ENCODE measurements around the gene FAM200C. TPM values are rescaled to one million over a fixed set of nuclear protein-coding genes. Genes with fewer than 3 reads are reported as not detected.

Gene FAM200C
- total RNA-seq, 1 donor from 2014 or later: not detected

- Histone ChIP-seq H3K4me1 (peaks cover 6 to 20% of the 10 kb centered on the region in 2 donors), H3K9me3 (no peaks in the 10 kb centered on the region), H3K27ac (peak overlapping the region; percentile 88 to 89), H3K36me3 (peaks cover 0 to 6% of the 10 kb centered on the region in 2 donors), H3K27me3 (no peaks in the 10 kb centered on the region), H3K4me3 (peak overlapping the region; percentile 88 to 89)
- intact Hi-C loops (cut with DNase I): no loop called here
- no peak for DNase-seq (ENCODE audit: low spot score in 2 of 2)
- no peak for TF ChIP-seq CTCF (IDR thresholded peaks at IDR 0.05)
These were observed 19.8 kb upstream of the FAM200C start for GRCh38 chr5:160419458-160420330.

- H3K36me3 ChIP-seq: peaks cover 5 to 15% of the 10 kb centered on the region in 2 donors
- intact Hi-C loops (cut with DNase I): no loop called here
- peak; percentile 80 to 97 for DNase-seq (ENCODE audit: low spot score in 2 of 2)
- H3K4me1 ChIP-seq: peaks cover 6 to 20% of the 10 kb centered on the region in 2 donors
- no peaks in the 10 kb centered on the region for H3K27me3 ChIP-seq
- H3K9me3 ChIP-seq: no peaks in the 10 kb centered on the region
- no peak for TF ChIP-seq CTCF (IDR thresholded peaks at IDR 0.05)
- H3K27ac ChIP-seq: peak within 1 kb of the TSS; percentile 88 to 89
- H3K4me3 ChIP-seq: peak within 1 kb of the TSS; percentile 88 to 89
These were observed 19.0 kb upstream of the FAM200C start, which contains the start of gene SLU7 for GRCh38 chr5:160418561-160419457. TSS of gene SLU7 (minus strand) at chr5:160419081. CDS start at chr5:160415294, 3,787 bp downstream.

- intact Hi-C loops (cut with DNase I): no loop called here
- Histone ChIP-seq H3K4me3 (peak overlapping the region; percentile 72 to 82), H3K36me3 (peaks cover 20 to 23% of the 10 kb centered on the region in 2 donors), H3K27me3 (no peaks in the 10 kb centered on the region), H3K9me3 (no peaks in the 10 kb centered on the region), H3K27ac (peak overlapping the region in 1 of 2 donors; percentile 81), H3K4me1 (peaks cover 7 to 13% of the 10 kb centered on the region in 2 donors)
- TF ChIP-seq CTCF (IDR thresholded peaks at IDR 0.05): no peak
- DNase-seq (ENCODE audit: low spot score in 2 of 2): no peak
These were observed 1.0 kb downstream of the FAM200C start for GRCh38 chr5:160398806-160399205.

- H3K27ac ChIP-seq: no peak overlapping the region
- H3K9me3 ChIP-seq: no peaks in the 10 kb centered on the region
- H3K4me3 ChIP-seq: peak overlapping the region in 1 of 2 donors; percentile 10
- intact Hi-C loops (cut with DNase I): no loop called here
- peaks cover 10 to 11% of the 10 kb centered on the region in 2 donors for H3K36me3 ChIP-seq
- no peak for TF ChIP-seq CTCF (IDR thresholded peaks at IDR 0.05)
- no peak for DNase-seq (ENCODE audit: low spot score in 2 of 2)
- peaks cover 7 to 16% of the 10 kb centered on the region in 2 donors for H3K4me1 ChIP-seq
- H3K27me3 ChIP-seq: no peaks in the 10 kb centered on the region
These were observed 2.4 kb downstream of the FAM200C start for GRCh38 chr5:160397492-160397891.

GRCh38 chr5:160395111-160395510 is 4.7 kb downstream of the FAM200C start:
- Histone ChIP-seq H3K4me3 (no peak overlapping the region), H3K9me3 (no peaks in the 10 kb centered on the region), H3K36me3 (no peaks in the 10 kb centered on the region), H3K27me3 (no peaks in the 10 kb centered on the region), H3K4me1 (peaks cover 7 to 18% of the 10 kb centered on the region in 2 donors), H3K27ac (no peak overlapping the region)
- TF ChIP-seq CTCF (IDR thresholded peaks at IDR 0.05): no peak
- intact Hi-C loops (cut with DNase I): no loop called here
- no peak for DNase-seq (ENCODE audit: low spot score in 2 of 2)

All from ascending aorta (tissue), 2 donors.